Transverse colon (tissue), 4 donors: Measurements from ENCODE around the gene STAT2. TPM values are rescaled to one million over a fixed set of nuclear protein-coding genes. Genes with fewer than 3 reads are reported as not detected.

Source experiments
- DNase-seq: peaks from one replicate; pipeline ENCODE4 v3.0.0-alpha.2; 2019
- H3K27ac ChIP-seq, 4 donors: fragments of 200-600 bp; sonication (generic); 2 replicates each; pipeline ENCODE4 v1.5.1; 2016 to 2018; ENCODE audit warnings: inconsistent platforms in 4 of 4
- H3K27me3 ChIP-seq: fragments of 200-600 bp; sonication (generic); 2 replicates; pipeline ENCODE4 v1.5.1; 2017; ENCODE audit warnings: inconsistent platforms
- H3K36me3 ChIP-seq, 4 donors: fragments of 200-600 bp; sonication (generic); 2 replicates each; pipeline ENCODE4 v1.5.1; 2017 to 2019; ENCODE audit warnings: inconsistent platforms in 4 of 4
- H3K4me1 ChIP-seq, 4 donors: fragments of 200-600 bp; sonication (generic); 2 replicates each; pipeline ENCODE4 v1.5.1; 2017 to 2020; ENCODE audit warnings: inconsistent platforms in 4 of 4
- H3K4me3 ChIP-seq, 4 donors: fragments of 200-600 bp; sonication (generic); 1 replicate in 1 of 4; 2 replicates in 3 of 4; pipeline versions ENCODE4 v1.5.1 to v1.6.1; 2017 to 2019; ENCODE audit warnings: inconsistent platforms in 4 of 4
- H3K9me3 ChIP-seq, 2 donors: fragments of 200-600 bp; sonication (generic); 2 replicates each; pipeline ENCODE4 v1.5.1; 2017 to 2019; ENCODE audit warnings: inconsistent platforms in 2 of 2
- CTCF ChIP-seq, 5 experiments: fragments of 200-600 bp in 3 of 5; fragments of 450-650 bp in 2 of 5; sonication (generic) in 3 of 5; IDR thresholded peaks; 1 replicate in 2 of 5; 2 replicates in 3 of 5; pipeline ENCODE4 v1.5.1; 2016 to 2017; ENCODE audit warnings: antibody characterized with exemption in 5 of 5, inconsistent platforms in 3 of 5, mild to moderate bottlenecking in 2 of 5, moderate library complexity in 1 of 5
- EP300 ChIP-seq: sonication (generic); formaldehyde crosslinking; IDR thresholded peaks from one replicate; pipeline ENCODE4 v1.6.1; 2017; ENCODE audit warnings: antibody characterized with exemption, low read depth
- POLR2A ChIP-seq: fragments of 450-650 bp; IDR thresholded peaks from one replicate; pipeline ENCODE4 v1.6.1; 2016; ENCODE audit warnings: antibody characterized with exemption, mild to moderate bottlenecking, moderate library complexity
- POLR2AphosphoS5 ChIP-seq, 3 donors: sonication (generic); formaldehyde crosslinking; IDR thresholded peaks; one replicate each; pipeline ENCODE4 v1.6.1; 2016; ENCODE audit warnings: antibody characterized with exemption in 3 of 3
- WGBS, 2 donors: methylation state at CpG; one replicate each; pipeline ENCODE4 v1.1.5; 2018; ENCODE audit warnings: low coverage in 1 of 2; 5-methylcytosine and 5-hydroxymethylcytosine counted together
- in situ Hi-C, 4 donors: fragments of 200-750 bp; cut with MboI; loops; one replicate each; pipeline versions ENCODE4 v1.15.0 to v1.15.1; 2017; ENCODE audit warnings: low sequenced_read_pairs in 3 of 4, low pct_ligation_motif_present in 1 of 4, low pct_unique_long_range_greater_than_20kb in 1 of 4
- intact Hi-C: fragments of 100-400 bp; cut with DNase I; formaldehyde crosslinking; loops from one replicate; pipeline ENCODE4 v1.15.1; 2023; ENCODE audit warnings: low total_unique reads
- total RNA-seq, 4 donors: library from RNA; depleted of rRNA; stranded (reverse); fragments of >200 nt; gene quantifications; one replicate each; pipeline ENCODE4 v1.1.0, GENCODE V29; 2016

The STAT2 gene
- total RNA-seq, 4 donors from 2014 or later, result 85.6 to 192 (median 115) TPM

- peak within 1 kb of the TSS; percentile 68 to 94 (median 81) for H3K4me3 ChIP-seq
- in situ Hi-C loops, result no loop called here
- intact Hi-C loops, result no loop called here
- H3K4me1 ChIP-seq, result peaks cover 21 to 59% (median 32%) of the 10 kb centered on the region in 4 donors
- H3K27ac ChIP-seq, result peak within 1 kb of the TSS; percentile 95 to 98 (median 97)
- TF ChIP-seq POLR2A, result peak; percentile 93
- TF ChIP-seq EP300, result peak; percentile 32
- peak; percentile 74 to 88 (median 85) for TF ChIP-seq POLR2AphosphoS5 (IDR thresholded peaks at IDR 0.05)
- TF ChIP-seq CTCF (IDR thresholded peaks at IDR 0.05), result no peak
- H3K9me3 ChIP-seq, result no peaks in the 10 kb centered on the region
- peak; percentile 99 for DNase-seq
- WGBS, 2 donors, result 2% methylated on average over 59 of the region's 63 CpGs; no CpG with 5 or more reads in 1 of the 2 donors
- peaks cover 0 to 6% (median 0%) of the 10 kb centered on the region in 4 donors for H3K36me3 ChIP-seq
- no peaks in the 10 kb centered on the region for H3K27me3 ChIP-seq
These were observed 59.9 kb downstream of the STAT2 start, which contains the start of gene CS for GRCh38 chr12:56299853-56300643. TSS of gene CS (minus strand) at chr12:56300330. CDS start at chr12:56300201, 129 bp downstream.

- H3K27ac ChIP-seq, result peak overlapping the region; percentile 95 to 98 (median 97)
- WGBS, 2 donors, result 2 to 4% methylated on average over 5 to 10 of the region's 10 CpGs
- H3K36me3 ChIP-seq, result peaks cover 0 to 5% (median 0%) of the 10 kb centered on the region in 4 donors
- no peaks in the 10 kb centered on the region for H3K27me3 ChIP-seq
- peaks cover 21 to 59% (median 32%) of the 10 kb centered on the region in 4 donors for H3K4me1 ChIP-seq
- DNase-seq, result peak; percentile 51
- in situ Hi-C loops, result no loop called here
- H3K4me3 ChIP-seq, result peak overlapping the region; percentile 68 to 94 (median 81)
- intact Hi-C loops, result no loop called here
- no peaks in the 10 kb centered on the region for H3K9me3 ChIP-seq
- no peak for TF ChIP-seq CTCF (IDR thresholded peaks at IDR 0.05)
- no peak for TF ChIP-seq EP300
- TF ChIP-seq POLR2A, result no peak
- no peak for TF ChIP-seq POLR2AphosphoS5 (IDR thresholded peaks at IDR 0.05)
These were observed 60.5 kb downstream of the STAT2 start for GRCh38 chr12:56299308-56299852.

GRCh38 chr12:56298828-56299227 lies 61.1 kb downstream of the STAT2 start:
- Histone ChIP-seq H3K27me3 (no peaks in the 10 kb centered on the region), H3K27ac (peak overlapping the region; percentile 95 to 98 (median 97)), H3K4me1 (peaks cover 21 to 60% (median 32%) of the 10 kb centered on the region in 4 donors), H3K4me3 (peak overlapping the region in 3 of 4 donors; percentile 69 to 94 (median 93)), H3K36me3 (peaks cover 0 to 3% (median 0%) of the 10 kb centered on the region in 4 donors), H3K9me3 (no peaks in the 10 kb centered on the region)
- no peak for DNase-seq
- intact Hi-C loops, result no loop called here
- no peak for TF ChIP-seq POLR2AphosphoS5 (IDR thresholded peaks at IDR 0.05)
- no peak for TF ChIP-seq POLR2A
- no peak for TF ChIP-seq EP300
- no peak for TF ChIP-seq CTCF (IDR thresholded peaks at IDR 0.05)
- WGBS, 2 donors, result 13 to 58% methylated on average over 1 to 5 of the region's 5 CpGs
- in situ Hi-C loops, result no loop called here

GRCh38 chr12:56297400-56297799 lies 62.5 kb downstream of the STAT2 start:
- DNase-seq, result no peak
- no peaks in the 10 kb centered on the region for H3K36me3 ChIP-seq
- H3K27ac ChIP-seq, result no peak overlapping the region
- H3K4me3 ChIP-seq, result no peak overlapping the region
- intact Hi-C loops (no loop called here), in situ Hi-C loops (no loop called here)
- no peak for TF ChIP-seq CTCF (IDR thresholded peaks at IDR 0.05)
- TF ChIP-seq EP300, result no peak
- TF ChIP-seq POLR2A, result no peak
- TF ChIP-seq POLR2AphosphoS5 (IDR thresholded peaks at IDR 0.05), result no peak
- 86 to 90% methylated on average over 8 of the region's 8 CpGs for WGBS, 2 donors
- no peaks in the 10 kb centered on the region for H3K9me3 ChIP-seq
- H3K27me3 ChIP-seq, result no peaks in the 10 kb centered on the region
- peaks cover 21 to 60% (median 32%) of the 10 kb centered on the region in 4 donors for H3K4me1 ChIP-seq
